Colonic mucosa (tissue), 4 donors: ENCODE measurements around the gene ISG20. TPM values are rescaled to one million over a fixed set of nuclear protein-coding genes. Genes with fewer than 3 reads are reported as not detected.

Experiments used
- DNase-seq: peaks from one replicate; pipeline ENCODE4 v3.0.0-alpha.2; 2020
- H3K27ac ChIP-seq: fragments of 200-600 bp; one replicate; pipeline ENCODE4 v1.8.0; 2021
- H3K27me3 ChIP-seq: fragments of 200-600 bp; one replicate; pipeline ENCODE4 v1.8.0; 2021
- H3K36me3 ChIP-seq: fragments of 200-600 bp; one replicate; pipeline ENCODE4 v1.8.0; 2021
- H3K4me1 ChIP-seq: fragments of 200-600 bp; one replicate; pipeline ENCODE4 v1.8.0; 2021; ENCODE audit warnings: mild to moderate bottlenecking
- H3K4me3 ChIP-seq: fragments of 200-600 bp; one replicate; pipeline ENCODE4 v1.8.0; 2021
- H3K9ac ChIP-seq, 2 donors: one replicate each; pipeline ENCODE4 v1.7.0; 2013; ENCODE audit warnings: control low read depth in 2 of 2, low read depth in 2 of 2, low read length in 2 of 2
- H3K9me3 ChIP-seq: fragments of 200-600 bp; one replicate; pipeline ENCODE4 v1.8.0; 2021
- CTCF ChIP-seq: fragments of 200-600 bp; IDR thresholded peaks from one replicate; pipeline ENCODE4 v1.8.0; 2022; ENCODE audit warnings: antibody characterized with exemption, mild to moderate bottlenecking
- intact Hi-C: fragments of 100-400 bp; cut with DNase I; formaldehyde crosslinking; loops from one replicate; pipeline ENCODE4 v1.14.1; 2022
- total RNA-seq, 2 donors: library from RNA; stranded (reverse); fragmentation: NEBNext Ultra II Directional in 1 of 2; extraction: Animal tissue kit (Norgen Biotek cat#: 25700) in 1 of 2; gene quantifications; one replicate each; pipeline ENCODE4 v1.2.1, GENCODE V29; 2021
- donor health status: healthy.
- donor health status: DM: no; HTN: no; CAD: no.
- donor health status: DM: no; HTN: no; CAD: no.

The ISG20 gene
- total RNA-seq, 2 donors from 2014 or later, result 43.5 to 60.5 TPM

GRCh38 chr15:88674661-88675060, 35.8 kb downstream of the ISG20 start:
- intact Hi-C loops, result no loop called here
- no peak overlapping the region for H3K9ac ChIP-seq
- no peak for DNase-seq

GRCh38 chr15:88678755-88679154, 39.9 kb downstream of the ISG20 start:
- DNase-seq, result no peak
- no peaks in the 10 kb centered on the region for H3K4me1 ChIP-seq
- H3K9ac ChIP-seq, result no peak overlapping the region
- H3K4me3 ChIP-seq, result no peak overlapping the region
- H3K36me3 ChIP-seq, result no peaks in the 10 kb centered on the region
- no peaks in the 10 kb centered on the region for H3K27me3 ChIP-seq
- intact Hi-C loops, result no loop called here
- no peaks in the 10 kb centered on the region for H3K9me3 ChIP-seq
- no peak for TF ChIP-seq CTCF
- no peak overlapping the region for H3K27ac ChIP-seq

More at GRCh38 chr15:88674661-88675060, 35.8 kb downstream of the ISG20 start:
- Histone ChIP-seq H3K36me3 (no peaks in the 10 kb centered on the region), H3K4me3 (no peak overlapping the region), H3K27ac (no peak overlapping the region), H3K27me3 (no peaks in the 10 kb centered on the region), H3K9me3 (no peaks in the 10 kb centered on the region), H3K4me1 (no peaks in the 10 kb centered on the region)
- no peak for TF ChIP-seq CTCF

GRCh38 chr15:88680241-88681001, 41.6 kb downstream of the ISG20 start:
- Histone ChIP-seq H3K4me1 (no peaks in the 10 kb centered on the region), H3K36me3 (no peaks in the 10 kb centered on the region), H3K27me3 (no peaks in the 10 kb centered on the region), H3K27ac (no peak overlapping the region), H3K9me3 (no peaks in the 10 kb centered on the region), H3K4me3 (no peak overlapping the region), H3K9ac (no peak overlapping the region)
- TF ChIP-seq CTCF, result no peak
- intact Hi-C loops, result no loop called here
- DNase-seq, result no peak

GRCh38 chr15:88681610-88682221, 42.9 kb downstream of the ISG20 start:
- H3K9me3 ChIP-seq, result no peaks in the 10 kb centered on the region
- H3K9ac ChIP-seq, result no peak overlapping the region
- TF ChIP-seq CTCF, result no peak
- H3K4me3 ChIP-seq, result no peak overlapping the region
- no peaks in the 10 kb centered on the region for H3K4me1 ChIP-seq
- no peaks in the 10 kb centered on the region for H3K36me3 ChIP-seq
- H3K27ac ChIP-seq, result no peak overlapping the region
- no peak for DNase-seq
- no peaks in the 10 kb centered on the region for H3K27me3 ChIP-seq
- intact Hi-C loops, result no loop called here

- no peaks in the 10 kb centered on the region for H3K9me3 ChIP-seq
- no peak overlapping the region for H3K9ac ChIP-seq
- H3K4me1 ChIP-seq, result no peaks in the 10 kb centered on the region
- no peak overlapping the region for H3K4me3 ChIP-seq
- no peak overlapping the region for H3K27ac ChIP-seq
- TF ChIP-seq CTCF, result no peak
- H3K27me3 ChIP-seq, result no peaks in the 10 kb centered on the region
- DNase-seq, result no peak
- intact Hi-C loops, result no loop called here
- no peaks in the 10 kb centered on the region for H3K36me3 ChIP-seq
Observed at GRCh38 chr15:88684345-88684744, 45.5 kb downstream of the ISG20 start.
